ENCODE results near the gene KIAA0319L.
A peak's percentile ranks its signal among the peaks of the same experiment; 100 is the strongest.

Gene KIAA0319L

GRCh38 chr1:35460796-35461195, 96.4 kb downstream of the KIAA0319L start:
- no CpG with 5 or more reads among the region's 2 CpGs for WGBS, 2 experiments (ENCODE audit: insufficient coverage in 2 of 2)
- Histone ChIP-seq H3K36me3 (ENCODE audit: control insufficient read depth, insufficient read depth, low read length) (peaks cover 43% of the 10 kb centered on the region), H3K9me3 (ENCODE audit: control insufficient read depth, low read length) (peaks cover 10% of the 10 kb centered on the region), H3K4me3 (ENCODE audit: extremely low read depth, insufficient read depth, low read length, poor library complexity, severe bottlenecking) (no peak overlapping the region), H3K27ac (ENCODE audit: low read depth, low read length, severe bottlenecking) (no peak overlapping the region), H3K4me1 (ENCODE audit: control insufficient read depth, insufficient read depth, low read length, poor library complexity, severe bottlenecking) (no peaks in the 10 kb centered on the region)

- 100% methylated on average over 1 of the region's 1 CpG for WGBS, 2 experiments (ENCODE audit: insufficient coverage in 2 of 2)
- H3K4me1 ChIP-seq (ENCODE audit: control insufficient read depth, insufficient read depth, low read length, poor library complexity, severe bottlenecking): no peaks in the 10 kb centered on the region
- H3K27ac ChIP-seq (ENCODE audit: low read depth, low read length, severe bottlenecking): no peak overlapping the region
- H3K9me3 ChIP-seq (ENCODE audit: control insufficient read depth, low read length): no peaks in the 10 kb centered on the region
- peaks cover 46% of the 10 kb centered on the region for H3K36me3 ChIP-seq (ENCODE audit: control insufficient read depth, insufficient read depth, low read length)
- H3K4me3 ChIP-seq (ENCODE audit: extremely low read depth, insufficient read depth, low read length, poor library complexity, severe bottlenecking): no peak overlapping the region
Measured at GRCh38 chr1:35454616-35455015, 102.6 kb downstream of the KIAA0319L start.

- WGBS, 2 experiments (ENCODE audit: insufficient coverage in 2 of 2): 75% methylated on average over 1 of the region's 4 CpGs; no CpG with 5 or more reads in 1 of the 2 experiments
- Histone ChIP-seq H3K4me3 (ENCODE audit: extremely low read depth, insufficient read depth, low read length, poor library complexity, severe bottlenecking) (no peak overlapping the region), H3K27ac (ENCODE audit: low read depth, low read length, severe bottlenecking) (no peak overlapping the region), H3K36me3 (ENCODE audit: control insufficient read depth, insufficient read depth, low read length) (peaks cover 50% of the 10 kb centered on the region), H3K4me1 (ENCODE audit: control insufficient read depth, insufficient read depth, low read length, poor library complexity, severe bottlenecking) (no peaks in the 10 kb centered on the region), H3K9me3 (ENCODE audit: control insufficient read depth, low read length) (no peaks in the 10 kb centered on the region)
Measured at GRCh38 chr1:35454176-35454575, 103.0 kb downstream of the KIAA0319L start.

GRCh38 chr1:35453031-35453430, 104.2 kb downstream of the KIAA0319L start:
- Histone ChIP-seq H3K4me1 (ENCODE audit: control insufficient read depth, insufficient read depth, low read length, poor library complexity, severe bottlenecking) (no peaks in the 10 kb centered on the region), H3K36me3 (ENCODE audit: control insufficient read depth, insufficient read depth, low read length) (peaks cover 62% of the 10 kb centered on the region), H3K27ac (ENCODE audit: low read depth, low read length, severe bottlenecking) (no peak overlapping the region)

GRCh38 chr1:35452106-35452774, 105.0 kb downstream of the KIAA0319L start:
- H3K4me3 ChIP-seq (ENCODE audit: extremely low read depth, insufficient read depth, low read length, poor library complexity, severe bottlenecking): no peak overlapping the region
- peak overlapping the region; percentile 38 for H3K27ac ChIP-seq (ENCODE audit: low read depth, low read length, severe bottlenecking)
- no peaks in the 10 kb centered on the region for H3K9me3 ChIP-seq (ENCODE audit: control insufficient read depth, low read length)
- 88% methylated on average over 1 of the region's 1 CpG; no CpG with 5 or more reads in 1 of the 2 experiments for WGBS, 2 experiments (ENCODE audit: insufficient coverage in 2 of 2)
- H3K4me1 ChIP-seq (ENCODE audit: control insufficient read depth, insufficient read depth, low read length, poor library complexity, severe bottlenecking): no peaks in the 10 kb centered on the region
- H3K36me3 ChIP-seq (ENCODE audit: control insufficient read depth, insufficient read depth, low read length): peaks cover 67% of the 10 kb centered on the region

More at GRCh38 chr1:35453031-35453430, 104.2 kb downstream of the KIAA0319L start:
- 93 to 100% methylated on average over 1 to 2 of the region's 2 CpGs for WGBS, 2 experiments (ENCODE audit: insufficient coverage in 2 of 2)
- Histone ChIP-seq H3K9me3 (ENCODE audit: control insufficient read depth, low read length) (no peaks in the 10 kb centered on the region), H3K4me3 (ENCODE audit: extremely low read depth, insufficient read depth, low read length, poor library complexity, severe bottlenecking) (no peak overlapping the region)

- Histone ChIP-seq H3K9me3 (ENCODE audit: control insufficient read depth, low read length) (no peaks in the 10 kb centered on the region), H3K36me3 (ENCODE audit: control insufficient read depth, insufficient read depth, low read length) (peaks cover 77% of the 10 kb centered on the region), H3K4me3 (ENCODE audit: extremely low read depth, insufficient read depth, low read length, poor library complexity, severe bottlenecking) (no peak overlapping the region), H3K27ac (ENCODE audit: low read depth, low read length, severe bottlenecking) (no peak overlapping the region), H3K4me1 (ENCODE audit: control insufficient read depth, insufficient read depth, low read length, poor library complexity, severe bottlenecking) (no peaks in the 10 kb centered on the region)
- WGBS, 2 experiments (ENCODE audit: insufficient coverage in 2 of 2): 5 to 14% methylated on average over 2 to 3 of the region's 3 CpGs
Measured at GRCh38 chr1:35451125-35451528, 106.1 kb downstream of the KIAA0319L start.

GRCh38 chr1:35449334-35450008, 107.7 kb downstream of the KIAA0319L start:
- Histone ChIP-seq H3K36me3 (ENCODE audit: control insufficient read depth, insufficient read depth, low read length) (peaks cover 88% of the 10 kb centered on the region), H3K4me1 (ENCODE audit: control insufficient read depth, insufficient read depth, low read length, poor library complexity, severe bottlenecking) (no peaks in the 10 kb centered on the region), H3K27ac (ENCODE audit: low read depth, low read length, severe bottlenecking) (no peak overlapping the region), H3K9me3 (ENCODE audit: control insufficient read depth, low read length) (no peaks in the 10 kb centered on the region), H3K4me3 (ENCODE audit: extremely low read depth, insufficient read depth, low read length, poor library complexity, severe bottlenecking) (no peak overlapping the region)
- WGBS, 2 experiments (ENCODE audit: insufficient coverage in 2 of 2): 96 to 98% methylated on average over 4 to 5 of the region's 7 CpGs

GRCh38 chr1:35448344-35448801, 108.8 kb downstream of the KIAA0319L start:
- H3K4me3 ChIP-seq (ENCODE audit: extremely low read depth, insufficient read depth, low read length, poor library complexity, severe bottlenecking): no peak overlapping the region
- peaks cover 86% of the 10 kb centered on the region for H3K36me3 ChIP-seq (ENCODE audit: control insufficient read depth, insufficient read depth, low read length)
- no peaks in the 10 kb centered on the region for H3K4me1 ChIP-seq (ENCODE audit: control insufficient read depth, insufficient read depth, low read length, poor library complexity, severe bottlenecking)
- H3K9me3 ChIP-seq (ENCODE audit: control insufficient read depth, low read length): no peaks in the 10 kb centered on the region
- WGBS, 2 experiments (ENCODE audit: insufficient coverage in 2 of 2): 71 to 90% methylated on average over 2 of the region's 3 CpGs
- H3K27ac ChIP-seq (ENCODE audit: low read depth, low read length, severe bottlenecking): peak overlapping the region; percentile 32

GRCh38 chr1:35447278-35447677, 109.9 kb downstream of the KIAA0319L start:
- Histone ChIP-seq H3K27ac (ENCODE audit: low read depth, low read length, severe bottlenecking) (no peak overlapping the region), H3K4me3 (ENCODE audit: extremely low read depth, insufficient read depth, low read length, poor library complexity, severe bottlenecking) (no peak overlapping the region), H3K36me3 (ENCODE audit: control insufficient read depth, insufficient read depth, low read length) (peaks cover 89% of the 10 kb centered on the region), H3K4me1 (ENCODE audit: control insufficient read depth, insufficient read depth, low read length, poor library complexity, severe bottlenecking) (no peaks in the 10 kb centered on the region), H3K9me3 (ENCODE audit: control insufficient read depth, low read length) (no peaks in the 10 kb centered on the region)

GRCh38 chr1:35444519-35444774, 112.8 kb downstream of the KIAA0319L start:
- H3K27ac ChIP-seq (ENCODE audit: low read depth, low read length, severe bottlenecking): no peak overlapping the region
- H3K36me3 ChIP-seq (ENCODE audit: control insufficient read depth, insufficient read depth, low read length): peaks cover 85% of the 10 kb centered on the region
- no peak overlapping the region for H3K4me3 ChIP-seq (ENCODE audit: extremely low read depth, insufficient read depth, low read length, poor library complexity, severe bottlenecking)
- H3K4me1 ChIP-seq (ENCODE audit: control insufficient read depth, insufficient read depth, low read length, poor library complexity, severe bottlenecking): no peaks in the 10 kb centered on the region
- no peaks in the 10 kb centered on the region for H3K9me3 ChIP-seq (ENCODE audit: control insufficient read depth, low read length)

- Histone ChIP-seq H3K4me3 (ENCODE audit: extremely low read depth, insufficient read depth, low read length, poor library complexity, severe bottlenecking) (no peak overlapping the region), H3K9me3 (ENCODE audit: control insufficient read depth, low read length) (no peaks in the 10 kb centered on the region), H3K27ac (ENCODE audit: low read depth, low read length, severe bottlenecking) (no peak overlapping the region), H3K36me3 (ENCODE audit: control insufficient read depth, insufficient read depth, low read length) (peaks cover 85% of the 10 kb centered on the region), H3K4me1 (ENCODE audit: control insufficient read depth, insufficient read depth, low read length, poor library complexity, severe bottlenecking) (no peaks in the 10 kb centered on the region)
- WGBS, 2 experiments (ENCODE audit: insufficient coverage in 2 of 2): 67 to 95% methylated on average over 3 of the region's 5 CpGs
Measured at GRCh38 chr1:35443768-35444518, 113.3 kb downstream of the KIAA0319L start.

Data from mesodermal cell (in vitro differentiated cells).